Smooth muscle cell (in vitro differentiated cells): ENCODE data around the gene EXOC4. TPM values are rescaled to one million over a fixed set of nuclear protein-coding genes. Genes with fewer than 3 reads are reported as not detected.

Experiments used
- DNase-seq: peaks from one replicate; lab custom pipeline; 2025; ENCODE audit not compliant: unreplicated experiment; lab: John Stamatoyannopoulos, UW
- H2AFZ ChIP-seq: fragments of 200-600 bp; sonication (generic); 2 replicates; pipeline ENCODE4 v1.6.0; 2016; ENCODE audit warnings: antibody characterized with exemption, low read depth, mild to moderate bottlenecking
- H3F3A ChIP-seq: fragments of 200-600 bp; sonication (generic); 2 replicates; pipeline ENCODE4 v1.6.0; 2017; ENCODE audit warnings: antibody characterized with exemption, low read depth
- H3K27ac ChIP-seq: fragments of 200-600 bp; sonication (generic); 2 replicates; pipeline ENCODE4 v1.5.1; 2016; ENCODE audit warnings: low read depth, mild to moderate bottlenecking
- H3K27me3 ChIP-seq: fragments of 200-600 bp; sonication (generic); 2 replicates; pipeline ENCODE4 v1.6.1; 2016; ENCODE audit warnings: low read depth, mild to moderate bottlenecking
- H3K36me3 ChIP-seq: fragments of 200-600 bp; sonication (generic); 2 replicates; pipeline ENCODE4 v1.5.1; 2016; ENCODE audit warnings: low read depth
- H3K4me1 ChIP-seq: fragments of 200-600 bp; sonication (generic); 2 replicates; pipeline ENCODE4 v1.5.1; 2016; ENCODE audit warnings: low read depth
- H3K4me2 ChIP-seq: fragments of 200-600 bp; sonication (generic); 2 replicates; pipeline ENCODE4 v1.6.0; 2016; ENCODE audit warnings: mild to moderate bottlenecking
- H3K4me3 ChIP-seq: fragments of 200-600 bp; sonication (generic); 2 replicates; pipeline ENCODE4 v1.5.1; 2016; ENCODE audit warnings: mild to moderate bottlenecking
- H3K79me2 ChIP-seq: fragments of 200-600 bp; sonication (generic); 2 replicates; pipeline ENCODE4 v1.6.0; 2016; ENCODE audit warnings: low read depth, mild to moderate bottlenecking
- H3K9ac ChIP-seq: fragments of 200-600 bp; sonication (generic); 2 replicates; pipeline ENCODE4 v1.6.0; 2016; ENCODE audit warnings: low read depth
- H3K9me3 ChIP-seq: fragments of 200-600 bp; sonication (generic); replicated peaks from 2 replicates; pipeline ENCODE4 v1.5.1; 2016; ENCODE audit warnings: low read depth
- H4K20me1 ChIP-seq: fragments of 200-600 bp; sonication (generic); 2 replicates; pipeline ENCODE4 v1.6.0; 2016; ENCODE audit warnings: low read depth
- CTCF ChIP-seq: fragments of 200-600 bp; sonication (generic); IDR thresholded peaks from 2 replicates; pipeline ENCODE4 v1.5.1; 2017; ENCODE audit warnings: borderline replicate concordance, mild to moderate bottlenecking, antibody characterized with exemption; ENCODE audit not compliant: insufficient read depth, poor library complexity, severe bottlenecking
- WGBS: methylation state at CpG from one replicate; pipeline ENCODE4 v1.1.7; 2016; ENCODE audit warnings: low lambda C conversion rate; 5-methylcytosine and 5-hydroxymethylcytosine counted together
- polyA plus RNA-seq: library from polyadenylated mRNA; unstranded; fragments of >200 nt; fragmentation: Nextera tagmentation; extraction: Ambion mirVana; gene quantifications from 2 replicates; pipeline ENCODE4 v1.2.1, GENCODE V29; 2016
- total RNA-seq: library from RNA; depleted of rRNA; stranded (reverse); fragments of >200 nt; gene quantifications from 2 replicates; pipeline ENCODE4 v1.2.3, GENCODE V29; 2014

EXOC4 gene
- total and polyA plus RNA-seq, 2 experiments from 2014 or later, result 21.5 to 47.1 TPM

- no peak for DNase-seq
- WGBS, result 71% methylated on average over 4 of the region's 4 CpGs
- H3K27me3 ChIP-seq, result no peaks in the 10 kb centered on the region
- H3K4me3 ChIP-seq, result no peak overlapping the region
- no peak overlapping the region for H3K4me2 ChIP-seq
- no peaks in the 10 kb centered on the region for H3K36me3 ChIP-seq
- H2AFZ ChIP-seq, result no peak overlapping the region
- no peaks in the 10 kb centered on the region for H3K4me1 ChIP-seq
- H3K9ac ChIP-seq, result no peak overlapping the region
- no peaks in the 10 kb centered on the region for H4K20me1 ChIP-seq
- H3K79me2 ChIP-seq, result no peaks in the 10 kb centered on the region
- H3K27ac ChIP-seq, result no peak overlapping the region
- no peak for TF ChIP-seq CTCF
- no peaks in the 10 kb centered on the region for H3K9me3 ChIP-seq
- H3F3A ChIP-seq, result no peaks in the 10 kb centered on the region
Observed at GRCh38 chr7:133709036-133709880, 456.4 kb downstream of the EXOC4 start.

- Histone ChIP-seq H3K4me3 (no peak overlapping the region), H3K27ac (no peak overlapping the region), H3K9ac (no peak overlapping the region), H3F3A (no peaks in the 10 kb centered on the region), H3K9me3 (no peaks in the 10 kb centered on the region), H3K79me2 (no peaks in the 10 kb centered on the region), H3K36me3 (no peaks in the 10 kb centered on the region), H3K4me2 (no peak overlapping the region), H2AFZ (no peak overlapping the region), H4K20me1 (no peaks in the 10 kb centered on the region), H3K4me1 (no peaks in the 10 kb centered on the region), H3K27me3 (no peaks in the 10 kb centered on the region)
- WGBS, result 97% methylated on average over 2 of the region's 2 CpGs
- no peak for DNase-seq
- TF ChIP-seq CTCF, result no peak
Observed at GRCh38 chr7:133712544-133712943, 459.7 kb downstream of the EXOC4 start.

GRCh38 chr7:133714654-133715053 is 461.8 kb downstream of the EXOC4 start:
- no peak overlapping the region for H3K9ac ChIP-seq
- 97% methylated on average over 3 of the region's 3 CpGs for WGBS
- DNase-seq, result no peak
- no peak for TF ChIP-seq CTCF
- no peak overlapping the region for H3K27ac ChIP-seq
- no peak overlapping the region for H3K4me3 ChIP-seq
- H3K79me2 ChIP-seq, result no peaks in the 10 kb centered on the region
- no peaks in the 10 kb centered on the region for H4K20me1 ChIP-seq
- no peaks in the 10 kb centered on the region for H3K9me3 ChIP-seq
- H2AFZ ChIP-seq, result no peak overlapping the region
- no peaks in the 10 kb centered on the region for H3K4me1 ChIP-seq
- H3F3A ChIP-seq, result no peaks in the 10 kb centered on the region
- no peaks in the 10 kb centered on the region for H3K36me3 ChIP-seq
- H3K27me3 ChIP-seq, result no peaks in the 10 kb centered on the region
- no peak overlapping the region for H3K4me2 ChIP-seq

- WGBS, result 100% methylated on average over 1 of the region's 1 CpG
- no peaks in the 10 kb centered on the region for H3F3A ChIP-seq
- no peaks in the 10 kb centered on the region for H3K27me3 ChIP-seq
- no peak for DNase-seq
- H3K27ac ChIP-seq, result no peak overlapping the region
- no peak overlapping the region for H3K4me2 ChIP-seq
- H2AFZ ChIP-seq, result no peak overlapping the region
- no peak overlapping the region for H3K4me3 ChIP-seq
- H3K36me3 ChIP-seq, result no peaks in the 10 kb centered on the region
- H3K9me3 ChIP-seq, result no peaks in the 10 kb centered on the region
- H4K20me1 ChIP-seq, result no peaks in the 10 kb centered on the region
- TF ChIP-seq CTCF, result no peak
- no peak overlapping the region for H3K9ac ChIP-seq
- H3K79me2 ChIP-seq, result no peaks in the 10 kb centered on the region
- H3K4me1 ChIP-seq, result no peaks in the 10 kb centered on the region
Observed at GRCh38 chr7:133718131-133718530, 465.3 kb downstream of the EXOC4 start.
